ENCODE data around the gene TTC21B.
"Not testable (repeated sequence)": the region's sequence is repeated elsewhere in the genome, so short reads cannot be mapped to it uniquely, and the experiment has no call there.

The TTC21B gene

GRCh38 chr2:165877565-165878550, 75.7 kb downstream of the TTC21B start:
- DNase-seq: no peak

- no peak for DNase-seq
Measured at GRCh38 chr2:165876712-165877111, 76.9 kb downstream of the TTC21B start.

- DNase-seq: no peak
Measured at GRCh38 chr2:165876269-165876668, 77.3 kb downstream of the TTC21B start.

- DNase-seq: no peak
Measured at GRCh38 chr2:165874445-165875039, 79.0 kb downstream of the TTC21B start.

- DNase-seq: no peak
Measured at GRCh38 chr2:165872101-165872791, 81.3 kb downstream of the TTC21B start.

GRCh38 chr2:165871025-165871424, 82.6 kb downstream of the TTC21B start:
- no peak for DNase-seq

- no peak for DNase-seq
Measured at GRCh38 chr2:165870346-165870745, 83.2 kb downstream of the TTC21B start.

GRCh38 chr2:165868211-165868610, 85.4 kb downstream of the TTC21B start:
- DNase-seq: no peak

- no peak for DNase-seq
Measured at GRCh38 chr2:165864296-165864695, 89.3 kb downstream of the TTC21B start.

GRCh38 chr2:165863810-165864261, 89.7 kb downstream of the TTC21B start:
- no peak for DNase-seq

- not testable (repeated sequence) for DNase-seq
Measured at GRCh38 chr2:165861083-165861482, 92.5 kb downstream of the TTC21B start.

- DNase-seq: not testable (repeated sequence)
Measured at GRCh38 chr2:165859723-165860122, 93.9 kb downstream of the TTC21B start.

GRCh38 chr2:165857876-165858275, 95.7 kb downstream of the TTC21B start:
- DNase-seq: no peak

- DNase-seq: no peak
Measured at GRCh38 chr2:165852394-165852793, 101.2 kb downstream of the TTC21B start.

GRCh38 chr2:165847001-165847400, 106.6 kb downstream of the TTC21B start:
- no peak for DNase-seq

- no peak for DNase-seq
Measured at GRCh38 chr2:165846056-165846455, 107.5 kb downstream of the TTC21B start.

GRCh38 chr2:165844216-165844615, 109.4 kb downstream of the TTC21B start:
- DNase-seq: no peak

- DNase-seq: no peak
Measured at GRCh38 chr2:165843351-165843750, 110.2 kb downstream of the TTC21B start.

- no peak for DNase-seq
Measured at GRCh38 chr2:165840333-165840958, 113.1 kb downstream of the TTC21B start.

- no peak for DNase-seq
Measured at GRCh38 chr2:165839610-165840009, 114.0 kb downstream of the TTC21B start.

GRCh38 chr2:165837122-165837521, 116.5 kb downstream of the TTC21B start:
- no peak for DNase-seq

GRCh38 chr2:165835363-165835762, 118.2 kb downstream of the TTC21B start:
- no peak for DNase-seq

GRCh38 chr2:165833156-165833555, 120.4 kb downstream of the TTC21B start:
- DNase-seq: no peak

All from activated naive CD4-positive, alpha-beta T cell treated with anti-CD3 and anti-CD28 coated beads, Interleukin-2, amount 50 U/mL, for 16 hours (primary cell).